Measurements from ENCODE around the gene DEGS2. TPM values are rescaled to one million over a fixed set of nuclear protein-coding genes. Genes with fewer than 3 reads are reported as not detected.
A peak's percentile ranks its signal among the peaks of the same experiment; 100 is the strongest.

DEGS2 gene
- 1.6 TPM for total RNA-seq

GRCh38 chr14:100159094-100159864, at the start of gene DEGS2:
TSS of gene DEGS2 (minus strand) at chr14:100159645. CDS start at chr14:100159587, 58 bp downstream.

Small RNA genes lying within 50 kb of the gene (small RNA-seq; reads per million reads assigned to genes)
- 3.0 reads per million, percentile 89 among the genes with 10 or more reads in this experiment for gene MIR151B
- gene MIR342: 208 reads per million, percentile 97 among the genes with 10 or more reads in this experiment

Other genes starting within 250 kb of the DEGS2 start
- 126 TPM for gene EVL, start 94.2 kb downstream of the DEGS2 start, total RNA-seq
- gene YY1, start 79.5 kb upstream of the DEGS2 start, total RNA-seq: 46.8 TPM
- 38.1 TPM for gene SLC25A29, start 146.8 kb upstream of the DEGS2 start, total RNA-seq
- gene SLC25A47, start 163.7 kb upstream of the DEGS2 start, total RNA-seq: not detected
- 12.9 TPM for gene WDR25, start 216.8 kb upstream of the DEGS2 start, total RNA-seq